ENCODE data around the gene ATG7.
"Not testable (repeated sequence)": the region's sequence is repeated elsewhere in the genome, so short reads cannot be mapped to it uniquely, and the experiment has no call there.

The ATG7 gene

DNA sequence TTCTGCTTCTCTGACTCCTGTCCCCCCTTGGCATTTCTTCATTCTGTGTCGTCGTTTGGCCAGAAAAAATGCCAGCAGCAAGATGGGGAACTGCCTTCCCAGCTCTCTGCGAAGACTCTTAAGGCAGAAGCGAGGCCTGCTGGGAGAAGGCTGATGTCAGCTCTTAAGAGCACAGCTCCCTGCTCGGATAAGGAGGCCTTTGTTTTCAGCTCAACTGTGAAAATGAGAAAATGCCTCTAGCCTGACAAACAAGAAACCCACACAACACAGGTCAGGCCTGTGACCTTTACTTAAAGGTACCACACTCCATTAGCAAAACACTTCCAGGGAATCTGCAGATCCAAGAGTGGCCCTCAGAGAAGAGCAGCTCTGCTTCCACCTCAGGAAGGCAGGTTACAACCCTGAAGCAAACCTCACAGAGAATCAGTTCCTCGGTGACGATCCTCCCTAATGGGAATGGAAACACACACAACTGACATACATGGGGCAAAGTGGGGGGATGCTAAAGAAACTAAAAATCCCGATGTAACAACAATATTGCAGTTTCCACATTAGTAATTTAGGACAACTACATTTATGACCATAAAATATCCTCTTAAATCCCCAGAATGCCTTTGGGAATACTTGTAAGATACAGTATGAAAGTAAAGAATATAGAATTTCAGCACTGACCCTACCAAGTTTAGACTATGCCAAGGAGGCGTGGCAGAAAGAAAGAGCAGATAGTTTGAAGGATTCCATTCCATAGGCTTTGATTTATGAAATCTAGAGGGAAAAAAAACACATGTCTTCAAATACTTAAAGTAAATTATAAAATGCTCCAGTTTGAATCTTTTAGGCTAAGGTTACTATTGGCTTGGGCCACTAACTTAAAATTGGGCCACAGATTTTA is 319.4 kb downstream of the ATG7 start:
- no peak for DNase-seq (ENCODE audit: low read depth in 2 of 2)

GRCh38 chr3:11592445-11593298 is 320.5 kb downstream of the ATG7 start:
- DNase-seq (ENCODE audit: low read depth in 2 of 2), result no peak

DNA sequence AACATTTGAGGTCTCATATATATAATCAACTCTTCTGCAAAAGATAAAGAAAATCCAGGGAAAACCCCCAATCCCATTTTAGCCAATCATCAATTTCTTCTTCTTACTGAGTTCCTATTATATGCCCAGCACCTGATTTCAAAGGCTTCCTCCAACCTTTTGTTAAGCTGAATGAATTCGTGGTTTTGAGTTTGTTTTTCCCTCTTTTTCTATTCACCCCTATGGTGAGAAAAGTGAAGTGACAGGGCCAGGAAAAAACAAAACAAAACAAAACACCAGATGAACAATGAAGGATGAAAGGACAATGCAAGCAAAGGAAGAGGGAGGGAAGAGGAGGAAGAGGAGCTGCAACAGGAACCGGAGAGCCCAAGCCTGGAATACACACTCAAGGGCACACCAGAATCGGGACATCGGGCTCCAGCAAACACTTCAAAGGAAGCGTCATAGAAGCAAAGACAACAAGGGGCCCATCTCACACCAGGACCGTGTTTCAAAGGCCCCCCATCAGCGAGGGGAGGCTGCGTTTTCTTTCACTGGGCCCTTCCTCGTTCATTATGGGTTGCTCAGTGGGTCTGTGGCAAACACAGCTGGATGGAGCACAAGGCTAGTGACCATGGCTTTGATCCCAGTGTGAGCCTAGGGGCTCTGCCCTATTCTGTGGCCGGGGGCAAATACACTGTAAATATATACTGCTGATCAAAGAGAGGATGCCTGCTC is 321.3 kb downstream of the ATG7 start:
- DNase-seq (ENCODE audit: low read depth in 2 of 2), result no peak

DNA sequence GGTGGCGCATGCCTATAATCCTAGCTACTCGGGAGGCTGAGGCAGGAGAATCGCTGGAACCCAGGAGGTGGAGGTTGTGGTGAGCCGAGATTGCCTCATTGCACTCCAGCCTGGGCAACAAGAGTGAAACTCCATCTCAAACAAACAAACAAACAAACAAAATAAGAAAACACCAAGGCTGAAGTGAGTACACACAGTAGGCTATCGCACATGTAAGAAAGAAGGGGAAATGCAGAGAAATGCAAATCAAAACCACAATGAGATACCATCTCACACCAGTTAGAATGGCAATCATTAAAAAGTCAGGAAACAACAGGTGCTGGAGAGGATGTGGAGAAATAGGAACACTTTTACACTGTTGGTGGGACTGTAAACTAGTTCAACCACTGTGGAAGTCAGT is 322.8 kb downstream of the ATG7 start:
- DNase-seq (ENCODE audit: low read depth in 2 of 2), result not testable (repeated sequence)

- no peak for DNase-seq (ENCODE audit: low read depth in 2 of 2)
Observed at GRCh38 chr3:11596387-11596786, 324.2 kb downstream of the ATG7 start.

GRCh38 chr3:11600501-11601282 is 328.5 kb downstream of the ATG7 start:
- no peak for DNase-seq (ENCODE audit: low read depth in 2 of 2)

DNA sequence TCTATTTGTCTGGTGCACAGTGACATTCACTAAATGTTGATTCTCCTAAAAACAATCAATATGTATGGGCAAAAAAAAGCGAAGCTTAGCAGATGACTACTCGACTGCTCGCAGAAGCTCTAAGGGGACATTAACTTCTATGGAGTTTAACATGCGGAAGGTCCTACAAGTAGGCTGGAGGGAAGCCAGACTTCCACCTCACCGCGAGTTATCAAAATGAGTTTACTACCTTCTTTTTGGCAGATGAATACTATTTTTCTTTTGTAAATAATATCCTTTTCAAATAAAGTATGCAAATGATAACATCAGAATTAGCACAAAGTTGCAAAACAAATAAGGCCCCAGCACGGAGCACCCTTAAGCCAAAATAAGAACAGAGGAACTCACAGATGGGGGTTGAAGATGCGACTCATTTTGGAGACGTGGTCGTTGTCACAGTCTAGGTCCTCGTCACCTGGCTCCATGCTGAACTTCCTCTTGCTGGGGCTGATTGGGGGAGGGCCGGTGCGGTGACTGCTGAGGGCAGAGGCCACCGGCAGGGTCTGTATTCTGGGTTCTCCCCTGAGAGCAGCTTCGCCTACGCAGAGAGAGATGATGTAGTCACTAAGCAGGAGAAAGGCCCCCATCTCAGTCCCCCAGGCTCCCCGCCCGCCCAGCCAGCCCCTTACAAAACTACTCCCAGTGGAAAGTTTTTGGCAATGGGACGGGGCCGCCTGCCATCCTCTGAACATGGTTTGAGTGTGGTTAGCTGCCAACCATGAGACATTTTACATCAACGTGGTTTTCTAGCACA is 329.4 kb downstream of the ATG7 start:
- DNase-seq (ENCODE audit: low read depth in 2 of 2), result no peak

DNA sequence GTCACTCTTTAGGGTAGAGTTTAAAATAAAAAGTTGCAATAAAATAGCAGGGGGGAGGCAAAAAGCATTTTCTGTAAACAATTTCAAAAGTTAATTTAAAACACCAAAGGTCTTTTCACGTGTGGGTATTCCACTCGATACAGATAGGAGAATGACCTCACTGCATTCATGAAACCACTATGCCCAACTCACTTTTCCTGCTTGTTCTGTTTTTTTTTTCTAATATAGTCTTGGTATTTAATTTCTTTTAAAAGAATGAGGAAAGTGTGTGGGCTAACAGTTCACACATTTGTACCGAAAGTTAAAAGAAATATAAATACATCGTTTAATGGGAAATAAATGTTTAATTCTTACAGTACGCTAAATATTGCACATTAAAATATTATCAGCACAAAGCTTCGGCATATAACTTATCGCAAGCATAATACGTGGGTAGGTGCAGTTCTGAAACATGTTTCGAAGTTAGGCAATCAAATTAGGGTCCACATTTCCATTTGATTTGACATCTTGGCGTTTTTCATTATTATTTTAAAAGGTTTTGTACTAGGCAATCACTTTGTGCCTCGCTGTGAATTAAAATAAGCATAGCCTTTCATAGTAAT is 330.1 kb downstream of the ATG7 start:
- no peak for DNase-seq (ENCODE audit: low read depth in 2 of 2)

- DNase-seq (ENCODE audit: low read depth in 2 of 2), result no peak
Observed at GRCh38 chr3:11602886-11603527, 330.8 kb downstream of the ATG7 start.

GRCh38 chr3:11603628-11604027 is 331.4 kb downstream of the ATG7 start:
- no peak for DNase-seq (ENCODE audit: low read depth in 2 of 2)

DNA sequence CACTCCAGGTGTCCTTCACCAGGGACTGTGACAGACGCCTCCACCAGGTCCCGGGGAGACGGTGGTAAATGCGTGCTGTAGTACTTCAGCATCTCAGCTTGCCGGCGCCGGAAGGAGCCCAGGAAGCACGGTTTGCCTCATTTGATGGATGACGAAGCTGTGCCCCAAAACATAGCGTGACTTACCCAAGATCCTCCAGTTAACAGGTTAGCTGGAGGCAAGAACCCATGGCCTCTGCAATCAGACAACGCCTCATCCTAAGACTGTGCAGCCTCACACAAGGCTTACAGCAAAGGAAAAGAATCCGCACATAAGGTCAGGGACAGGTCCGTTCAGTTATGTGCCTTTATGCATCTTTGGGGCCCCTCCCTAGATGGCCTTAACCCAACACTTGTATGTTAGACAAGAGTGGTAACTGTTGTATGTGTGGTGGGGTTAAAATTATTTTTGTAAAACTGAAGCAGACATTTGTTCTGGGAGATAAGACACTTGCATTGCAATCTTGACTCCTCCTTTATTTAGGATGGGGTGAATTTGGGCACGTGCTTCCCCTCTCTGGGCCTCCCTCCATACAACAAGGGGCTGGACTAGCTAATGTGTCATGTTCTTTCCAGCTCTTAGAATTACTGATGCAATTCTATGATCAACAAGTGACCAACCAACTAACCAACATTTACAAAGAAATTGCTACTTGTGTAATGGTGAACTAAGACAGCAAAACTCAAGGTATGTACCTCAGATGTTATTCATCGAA is 332.1 kb downstream of the ATG7 start:
- no peak for DNase-seq (ENCODE audit: low read depth in 2 of 2)

GRCh38 chr3:11605398-11605797 is 333.2 kb downstream of the ATG7 start:
- no peak for DNase-seq (ENCODE audit: low read depth in 2 of 2)

- DNase-seq (ENCODE audit: low read depth in 2 of 2), result no peak
Observed at GRCh38 chr3:11606090-11606784, 334.0 kb downstream of the ATG7 start.

DNA sequence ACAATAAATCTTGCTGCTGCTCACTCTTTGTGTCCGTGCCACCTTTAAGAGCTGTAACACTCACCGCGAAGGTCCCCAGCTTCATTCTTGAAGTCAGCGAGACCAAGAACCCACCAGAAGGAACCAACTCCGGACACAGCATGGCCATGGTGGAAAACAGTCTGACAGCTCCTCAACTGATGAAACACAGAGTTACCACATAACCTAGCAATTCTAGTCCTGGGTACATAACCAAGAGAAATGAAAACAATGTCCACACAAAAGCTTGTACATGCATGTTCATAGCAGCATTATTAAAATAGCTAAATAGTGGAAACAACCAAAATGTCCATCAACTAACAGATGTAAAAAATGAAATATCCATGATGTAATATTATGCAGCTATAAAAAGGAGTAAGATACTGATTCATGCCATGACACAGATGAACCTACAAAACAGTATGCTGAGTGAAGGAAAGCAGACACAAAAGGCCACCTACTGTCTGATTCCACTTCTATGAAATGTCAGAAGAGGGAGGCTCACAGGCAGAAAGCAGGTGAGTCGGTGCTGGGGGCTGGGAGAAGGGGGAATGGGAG is 334.8 kb downstream of the ATG7 start:
- no peak for DNase-seq (ENCODE audit: low read depth in 2 of 2)

Measured in stimulated activated CD4-positive, alpha-beta T cell treated with anti-CD3 and anti-CD28 coated beads, Interleukin-15, amount 100 ng/mL, for 48 hours (primary cell).